Gastrocnemius medialis (tissue), 4 donors: ENCODE results near the gene CPED1.

ENCODE experiments used
- CTCF ChIP-seq, 5 experiments: fragments of 450-650 bp in 3 of 5; fragments of 200-600 bp in 2 of 5; sonication (generic) in 2 of 5; IDR thresholded peaks in 4 of 5; conservative IDR thresholded peaks in 1 of 5; 1 replicate in 4 of 5; 2 replicates in 1 of 5; pipeline ENCODE4 v1.5.1; 2016 to 2019; ENCODE audit warnings: antibody characterized with exemption in 5 of 5, mild to moderate bottlenecking in 3 of 5, moderate library complexity in 3 of 5
- POLR2A ChIP-seq, 2 donors: fragments of 450-650 bp; IDR thresholded peaks; one replicate each; pipeline ENCODE4 v1.6.1; 2017; ENCODE audit warnings: antibody characterized with exemption in 2 of 2, mild to moderate bottlenecking in 2 of 2, moderate library complexity in 2 of 2

GRCh38 chr7:121085922-121086321 lies 97.4 kb downstream of the CPED1 start:
- no peak for TF ChIP-seq CTCF (IDR thresholded peaks at IDR 0.05 in 4 of 5, conservative IDR thresholded peaks at IDR 0.05 in 1 of 5)
- no peak for TF ChIP-seq POLR2A (IDR thresholded peaks at IDR 0.05)
